Upper lobe of left lung (tissue), 4 donors: ENCODE data around the gene BACE2.

Experiments used
- EP300 ChIP-seq, 4 donors: sonication (generic); formaldehyde crosslinking; IDR thresholded peaks; one replicate each; pipeline ENCODE4 v1.5.1; 2017; ENCODE audit warnings: antibody characterized with exemption in 4 of 4, control low read depth in 2 of 4
- POLR2A ChIP-seq, 4 donors: fragments of 450-650 bp; IDR thresholded peaks; one replicate each; pipeline ENCODE4 v1.5.1; 2016 to 2017; ENCODE audit warnings: antibody characterized with exemption in 4 of 4, mild to moderate bottlenecking in 2 of 4
- POLR2AphosphoS5 ChIP-seq, 2 donors: sonication (generic); formaldehyde crosslinking; IDR thresholded peaks; one replicate each; pipeline ENCODE4 v1.5.1; 2017; ENCODE audit warnings: antibody characterized with exemption in 2 of 2
- TF ChIP-seq, protein P1 (sequence below), 6 experiments: fragments of 450-650 bp in 4 of 6; fragments of 200-600 bp in 2 of 6; sonication (generic) in 2 of 6; IDR thresholded peaks; one replicate each; pipeline ENCODE4 v1.5.1; 2016 to 2019; ENCODE audit warnings: antibody characterized with exemption in 6 of 6

DNA sequence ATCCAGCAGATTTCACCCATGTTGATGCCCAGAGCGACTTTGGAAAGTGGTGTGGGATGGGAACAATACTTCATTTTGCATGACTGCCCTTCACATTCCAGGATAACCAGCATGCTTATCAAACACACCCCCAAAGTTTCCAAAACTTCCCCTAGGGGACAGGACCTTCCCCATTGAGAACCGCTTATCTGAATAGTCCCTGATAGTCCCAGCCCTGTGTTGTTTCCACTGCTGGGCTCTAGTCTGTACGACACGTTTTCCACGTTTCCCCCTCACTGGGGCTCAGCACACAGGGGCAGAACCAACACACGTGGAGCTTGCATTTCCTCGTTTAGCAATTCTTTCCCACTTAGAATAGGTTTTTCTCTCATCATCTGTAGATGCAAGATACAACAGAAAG is 61.0 kb downstream of the BACE2 start:
- TF ChIP-seq, protein P1, sequence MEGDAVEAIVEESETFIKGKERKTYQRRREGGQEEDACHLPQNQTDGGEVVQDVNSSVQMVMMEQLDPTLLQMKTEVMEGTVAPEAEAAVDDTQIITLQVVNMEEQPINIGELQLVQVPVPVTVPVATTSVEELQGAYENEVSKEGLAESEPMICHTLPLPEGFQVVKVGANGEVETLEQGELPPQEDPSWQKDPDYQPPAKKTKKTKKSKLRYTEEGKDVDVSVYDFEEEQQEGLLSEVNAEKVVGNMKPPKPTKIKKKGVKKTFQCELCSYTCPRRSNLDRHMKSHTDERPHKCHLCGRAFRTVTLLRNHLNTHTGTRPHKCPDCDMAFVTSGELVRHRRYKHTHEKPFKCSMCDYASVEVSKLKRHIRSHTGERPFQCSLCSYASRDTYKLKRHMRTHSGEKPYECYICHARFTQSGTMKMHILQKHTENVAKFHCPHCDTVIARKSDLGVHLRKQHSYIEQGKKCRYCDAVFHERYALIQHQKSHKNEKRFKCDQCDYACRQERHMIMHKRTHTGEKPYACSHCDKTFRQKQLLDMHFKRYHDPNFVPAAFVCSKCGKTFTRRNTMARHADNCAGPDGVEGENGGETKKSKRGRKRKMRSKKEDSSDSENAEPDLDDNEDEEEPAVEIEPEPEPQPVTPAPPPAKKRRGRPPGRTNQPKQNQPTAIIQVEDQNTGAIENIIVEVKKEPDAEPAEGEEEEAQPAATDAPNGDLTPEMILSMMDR (IDR thresholded peaks at IDR 0.05) = no peak
- TF ChIP-seq POLR2A (IDR thresholded peaks at IDR 0.05) = no peak
- TF ChIP-seq POLR2AphosphoS5 (IDR thresholded peaks at IDR 0.05) = no peak
- no peak for TF ChIP-seq EP300 (IDR thresholded peaks at IDR 0.05)
